Astrocyte (in vitro differentiated cells and primary cell): ENCODE data around the gene SOX5. TPM values are rescaled to one million over a fixed set of nuclear protein-coding genes. Genes with fewer than 3 reads are reported as not detected.
"Not testable (repeated sequence)": the region's sequence is repeated elsewhere in the genome, so short reads cannot be mapped to it uniquely, and the experiment has no call there.

ENCODE experiments used
- DNase-seq: peaks from one replicate; pipeline ENCODE4 v3.0.0-alpha.2; 2010; ENCODE audit warnings: low read depth
- FAIRE-seq: peaks from 2 replicates; lab custom pipeline; 2011; peaks lifted over from hg19 to GRCh38; lab: Jason Lieb, UNC
- H2AFZ ChIP-seq: 2 replicates; pipeline ENCODE4 v1.6.0; 2012; ENCODE audit warnings: low read depth, low read length, inconsistent platforms
- H3K27ac ChIP-seq: 2 replicates; pipeline ENCODE4 v1.5.1; 2011; ENCODE audit warnings: low read depth, low read length, inconsistent platforms
- H3K27me3 ChIP-seq: 2 replicates; pipeline ENCODE4 v1.6.0; 2011; ENCODE audit warnings: low read length, inconsistent platforms; ENCODE audit not compliant: insufficient read depth
- H3K36me3 ChIP-seq: 2 replicates; pipeline ENCODE4 v1.5.1; 2011; ENCODE audit warnings: low read length, inconsistent platforms; ENCODE audit not compliant: insufficient read depth
- H3K4me1 ChIP-seq: 2 replicates; pipeline ENCODE4 v1.5.1; 2011; ENCODE audit warnings: low read length, inconsistent platforms; ENCODE audit not compliant: insufficient read depth
- H3K4me2 ChIP-seq: 2 replicates; pipeline ENCODE4 v1.6.0; 2012; ENCODE audit warnings: low read length, inconsistent platforms
- H3K4me3 ChIP-seq: 2 replicates; pipeline ENCODE4 v1.5.1; 2011; ENCODE audit warnings: low read depth, mild to moderate bottlenecking, low read length, inconsistent platforms; ENCODE audit not compliant: insufficient read depth
- H3K79me2 ChIP-seq: 2 replicates; pipeline ENCODE4 v1.6.0; 2012; ENCODE audit warnings: mild to moderate bottlenecking, low read length, inconsistent platforms; ENCODE audit not compliant: insufficient read depth
- H3K9ac ChIP-seq: 2 replicates; pipeline ENCODE4 v1.6.0; 2012; ENCODE audit warnings: mild to moderate bottlenecking, low read length, inconsistent platforms
- H3K9me3 ChIP-seq: 2 replicates; pipeline ENCODE4 v1.5.1; 2012; ENCODE audit warnings: low read depth, mild to moderate bottlenecking, low read length, inconsistent platforms; ENCODE audit not compliant: insufficient read depth
- H4K20me1 ChIP-seq: 2 replicates; pipeline ENCODE4 v1.6.0; 2012; ENCODE audit warnings: low read length, inconsistent platforms; ENCODE audit not compliant: insufficient read depth
- H3K27ac Mint-ChIP-seq: one replicate; pipeline ENCODE4 v1.8.0; 2021; ENCODE audit warnings: mild to moderate bottlenecking, mixed read lengths; ENCODE audit not compliant: unreplicated experiment
- H3K27me3 Mint-ChIP-seq: one replicate; pipeline ENCODE4 v1.8.0; 2021; ENCODE audit warnings: low read depth, mixed read lengths; ENCODE audit not compliant: unreplicated experiment
- H3K36me3 Mint-ChIP-seq: one replicate; pipeline ENCODE4 v1.8.0; 2021; ENCODE audit warnings: low read depth, mixed read lengths; ENCODE audit not compliant: unreplicated experiment
- H3K4me1 Mint-ChIP-seq: one replicate; pipeline ENCODE4 v1.8.0; 2021; ENCODE audit warnings: low read depth, mixed read lengths; ENCODE audit not compliant: unreplicated experiment
- H3K4me3 Mint-ChIP-seq: one replicate; pipeline ENCODE4 v1.8.0; 2021; ENCODE audit warnings: mild to moderate bottlenecking, moderate library complexity, mixed read lengths; ENCODE audit not compliant: unreplicated experiment
- H3K9me3 Mint-ChIP-seq: one replicate; pipeline ENCODE4 v1.8.0; 2021; ENCODE audit warnings: mild to moderate bottlenecking, mixed read lengths; ENCODE audit not compliant: unreplicated experiment
- CTCF ChIP-seq: IDR thresholded peaks from 2 replicates; pipeline ENCODE4 v1.5.1; 2011; ENCODE audit warnings: low read depth, mild to moderate bottlenecking, inconsistent platforms, low read length, moderate library complexity; ENCODE audit not compliant: insufficient read depth
- EZH2 ChIP-seq: IDR thresholded peaks from 2 replicates; pipeline ENCODE4 v1.6.1; 2012; ENCODE audit warnings: mild to moderate bottlenecking, low read length, inconsistent platforms; ENCODE audit not compliant: insufficient read depth
- total RNA-seq: library from RNA; stranded (reverse); gene quantifications from 2 replicates; pipeline ENCODE4 v1.2.1, GENCODE V29; 2021

SOX5 gene
- total RNA-seq, 1 donor from 2014 or later, result 13.7 TPM

- Histone ChIP-seq H3K27ac (no peak overlapping the region), H3K27me3 (no peaks in the 10 kb centered on the region), H3K79me2 (no peaks in the 10 kb centered on the region), H3K9me3 (no peaks in the 10 kb centered on the region), H2AFZ (no peak overlapping the region), H3K4me1 (no peaks in the 10 kb centered on the region), H4K20me1 (no peaks in the 10 kb centered on the region), H3K4me2 (no peak overlapping the region), H3K4me3 (no peak overlapping the region), H3K36me3 (no peaks in the 10 kb centered on the region), H3K9ac (no peak overlapping the region)
- TF ChIP-seq CTCF (no peak), EZH2 (no peak)
- H3K27me3 Mint-ChIP-seq, result no peaks in the 10 kb centered on the region
- H3K4me1 Mint-ChIP-seq, result no peaks in the 10 kb centered on the region
- H3K36me3 Mint-ChIP-seq, result no peaks in the 10 kb centered on the region
- no peak for FAIRE-seq
- H3K27ac Mint-ChIP-seq, result no peak overlapping the region
- DNase-seq, result no peak
- H3K4me3 Mint-ChIP-seq, result no peak overlapping the region
- peaks cover 2% of the 10 kb centered on the region for H3K9me3 Mint-ChIP-seq
Measured at GRCh38 chr12:23510484-23510883, 439.0 kb downstream of the SOX5 start.

- not testable (repeated sequence) for H3K4me3 ChIP-seq, H3K27me3 ChIP-seq, H3K27ac ChIP-seq, H4K20me1 ChIP-seq, H3K9me3 ChIP-seq, H3K36me3 ChIP-seq, H3K27ac Mint-ChIP-seq, H3K4me3 Mint-ChIP-seq, DNase-seq, H3K4me1 ChIP-seq, H3K27me3 Mint-ChIP-seq, H2AFZ ChIP-seq, H3K4me1 Mint-ChIP-seq, H3K9me3 Mint-ChIP-seq, H3K79me2 ChIP-seq, H3K36me3 Mint-ChIP-seq, FAIRE-seq, H3K4me2 ChIP-seq, H3K9ac ChIP-seq
Measured at GRCh38 chr12:23509832-23510231, 439.6 kb downstream of the SOX5 start.

GRCh38 chr12:23507785-23508184 is 441.7 kb downstream of the SOX5 start:
- not testable (repeated sequence) for H2AFZ ChIP-seq, H3K79me2 ChIP-seq, H3K27ac ChIP-seq, H3K4me2 ChIP-seq, H3K4me3 ChIP-seq, H3K4me1 ChIP-seq, H3K4me3 Mint-ChIP-seq, H3K27me3 ChIP-seq, H3K9me3 ChIP-seq, H3K9me3 Mint-ChIP-seq, H4K20me1 ChIP-seq, H3K4me1 Mint-ChIP-seq, H3K36me3 ChIP-seq, DNase-seq, H3K27me3 Mint-ChIP-seq, H3K36me3 Mint-ChIP-seq, FAIRE-seq, H3K27ac Mint-ChIP-seq, H3K9ac ChIP-seq

- not testable (repeated sequence) for H3K36me3 ChIP-seq, FAIRE-seq, H3K4me2 ChIP-seq, H3K79me2 ChIP-seq, H3K27ac Mint-ChIP-seq, H3K9me3 ChIP-seq, H2AFZ ChIP-seq, H3K36me3 Mint-ChIP-seq, H3K4me1 Mint-ChIP-seq, H3K4me1 ChIP-seq, H3K27ac ChIP-seq, H3K27me3 Mint-ChIP-seq, H3K9ac ChIP-seq, H4K20me1 ChIP-seq, H3K9me3 Mint-ChIP-seq, H3K4me3 Mint-ChIP-seq, H3K27me3 ChIP-seq, DNase-seq, H3K4me3 ChIP-seq
Measured at GRCh38 chr12:23505736-23506135, 443.7 kb downstream of the SOX5 start.
